Liver (tissue), 9 donors: Measurements from ENCODE around the gene RNF5. TPM values are rescaled to one million over a fixed set of nuclear protein-coding genes. Genes with fewer than 3 reads are reported as not detected.

Experiments used
- DNase-seq: peaks from one replicate; pipeline ENCODE4 v3.0.0-alpha.2; 2017; ENCODE audit warnings: low spot score
- H3K27ac ChIP-seq, 2 donors: one replicate each; pipeline ENCODE4 v1.7.0; 2013; ENCODE audit warnings: inconsistent platforms in 2 of 2, low read length in 2 of 2, control low read depth in 1 of 2, low read depth in 1 of 2, mild to moderate bottlenecking in 1 of 2
- H3K27me3 ChIP-seq, 4 donors: one replicate each; pipeline versions ENCODE4 v1.6.1 to v1.7.0; 2013; ENCODE audit warnings: low read length in 3 of 4, inconsistent platforms in 1 of 4, mild to moderate bottlenecking in 1 of 4, moderate library complexity in 1 of 4; ENCODE audit not compliant: control insufficient read depth in 4 of 4, insufficient read depth in 4 of 4
- H3K36me3 ChIP-seq, 4 donors: one replicate each; pipeline versions ENCODE4 v1.6.1 to v1.7.0; 2013; ENCODE audit warnings: low read length in 3 of 4, mild to moderate bottlenecking in 3 of 4, low read depth in 1 of 4, moderate library complexity in 1 of 4; ENCODE audit not compliant: control insufficient read depth in 4 of 4, insufficient read depth in 3 of 4
- H3K4me1 ChIP-seq, 4 donors: one replicate each; pipeline versions ENCODE4 v1.6.1 to v1.7.0; 2013; ENCODE audit warnings: low read length in 3 of 4, mild to moderate bottlenecking in 3 of 4, moderate library complexity in 1 of 4; ENCODE audit not compliant: control insufficient read depth in 4 of 4, insufficient read depth in 4 of 4
- H3K4me3 ChIP-seq, 3 donors: one replicate each; pipeline versions ENCODE4 v1.6.1 to v1.7.0; 2013; ENCODE audit warnings: low read length in 3 of 3, control low read depth in 1 of 3, low read depth in 1 of 3, mild to moderate bottlenecking in 1 of 3
- H3K9ac ChIP-seq, 2 donors: one replicate each; pipeline ENCODE4 v1.7.0; 2013; ENCODE audit warnings: low read length in 2 of 2, mild to moderate bottlenecking in 2 of 2, moderate library complexity in 2 of 2, control low read depth in 1 of 2, low read depth in 1 of 2
- H3K9me3 ChIP-seq, 4 donors: one replicate each; pipeline versions ENCODE4 v1.6.1 to v1.7.0; 2013; ENCODE audit warnings: low read length in 3 of 4; ENCODE audit not compliant: control insufficient read depth in 4 of 4
- ATF3 ChIP-seq: IDR thresholded peaks from 2 replicates; pipeline ENCODE4 v1.6.1; 2016; ENCODE audit warnings: antibody characterized with exemption
- CTCF ChIP-seq: fragments of 150-350 bp; IDR thresholded peaks from 2 replicates; pipeline ENCODE4 v1.5.1; 2017; ENCODE audit warnings: improper control_type of control experiment, low read depth, low read length; ENCODE audit not compliant: missing input control
- EGR1 ChIP-seq, 2 donors: IDR thresholded peaks; 2 replicates each; pipeline ENCODE4 v1.6.1; 2016 to 2018; ENCODE audit warnings: antibody characterized with exemption in 2 of 2, low read depth in 2 of 2
- FOXA1 ChIP-seq: IDR thresholded peaks from 2 replicates; pipeline ENCODE4 v1.6.1; 2016; ENCODE audit warnings: antibody characterized with exemption
- FOXA2 ChIP-seq: IDR thresholded peaks from 2 replicates; pipeline ENCODE4 v1.6.1; 2016; ENCODE audit warnings: antibody characterized with exemption
- GABPA ChIP-seq, 2 donors: IDR thresholded peaks in 1 of 2; conservative IDR thresholded peaks in 1 of 2; 2 replicates each; pipeline ENCODE4 v1.6.1; 2016; ENCODE audit warnings: antibody characterized with exemption in 2 of 2, mild to moderate bottlenecking in 1 of 2, moderate library complexity in 1 of 2
- HNF4A ChIP-seq, 2 donors: conservative IDR thresholded peaks; 2 replicates each; pipeline ENCODE4 v1.6.1; 2016; ENCODE audit warnings: antibody characterized with exemption in 2 of 2, mild to moderate bottlenecking in 2 of 2
- HNF4G ChIP-seq: IDR thresholded peaks from 2 replicates; pipeline ENCODE4 v1.6.1; 2016; ENCODE audit warnings: antibody characterized with exemption
- JUND ChIP-seq, 2 donors: IDR thresholded peaks; 2 replicates each; pipeline ENCODE4 v1.6.1; 2016; ENCODE audit warnings: antibody characterized with exemption in 2 of 2
- MAX ChIP-seq: IDR thresholded peaks from 2 replicates; pipeline ENCODE4 v1.6.1; 2016; ENCODE audit warnings: antibody characterized with exemption
- NR2F2 ChIP-seq: IDR thresholded peaks from 2 replicates; pipeline ENCODE4 v1.6.1; 2016; ENCODE audit warnings: antibody characterized with exemption
- RAD21 ChIP-seq, 2 donors: IDR thresholded peaks; 2 replicates each; pipeline ENCODE4 v1.6.1; 2016; ENCODE audit warnings: antibody characterized with exemption in 2 of 2, mild to moderate bottlenecking in 2 of 2
- REST ChIP-seq: IDR thresholded peaks from 2 replicates; pipeline ENCODE4 v1.6.1; 2016; ENCODE audit warnings: antibody characterized with exemption, mild to moderate bottlenecking
- RXRA ChIP-seq, 2 donors: IDR thresholded peaks; 2 replicates each; pipeline ENCODE4 v1.6.1; 2017 to 2018; ENCODE audit warnings: antibody characterized with exemption in 2 of 2, mild to moderate bottlenecking in 1 of 2
- SP1 ChIP-seq: IDR thresholded peaks from 2 replicates; pipeline ENCODE4 v1.6.1; 2018; ENCODE audit warnings: antibody characterized with exemption, mild to moderate bottlenecking
- TAF1 ChIP-seq: conservative IDR thresholded peaks from 2 replicates; pipeline ENCODE4 v1.6.1; 2016; ENCODE audit warnings: antibody characterized with exemption, mild to moderate bottlenecking
- YY1 ChIP-seq: IDR thresholded peaks from 2 replicates; pipeline ENCODE4 v1.6.1; 2016; ENCODE audit warnings: antibody characterized with exemption, mild to moderate bottlenecking
- ZBTB33 ChIP-seq: IDR thresholded peaks from 2 replicates; pipeline ENCODE4 v1.6.1; 2016; ENCODE audit warnings: antibody characterized with exemption
- WGBS: extraction: QIAGEN DNeasy Blood & Tissue Kit; methylation state at CpG from one replicate; pipeline ENCODE4 v1.1.7; 2013; 5-methylcytosine and 5-hydroxymethylcytosine counted together
- polyA plus RNA-seq, 2 donors: library from polyadenylated mRNA; stranded (reverse) in 1 of 2; unstranded in 1 of 2; fragments of 200-250 nt in 1 of 2; fragments of >200 nt in 1 of 2; fragmentation: Nextera tagmentation in 1 of 2; extraction: Ambion mirVana in 1 of 2; gene quantifications; one replicate each; pipeline versions ENCODE4 v1.2.1 to v1.2.3, GENCODE V29; 2013 to 2015
- total RNA-seq, 2 donors: library from RNA; depleted of rRNA; stranded (reverse); fragments of >200 nt; gene quantifications; one replicate each; pipeline ENCODE4 v1.2.3, GENCODE V29; 2014
- donor health status: healthy.
- donor health status: healthy.
- donor health status: healthy.
- donor health status: healthy.
- donor health status: healthy.

Gene RNF5
- total and polyA plus RNA-seq, 4 donors = 51.5 to 85.9 (median 61.0) TPM

GRCh38 chr6:32132110-32132509, 46.1 kb upstream of the RNF5 start:
- DNase-seq = no peak
- H3K9me3 ChIP-seq = no peaks in the 10 kb centered on the region
- peaks cover 3 to 23% (median 20%) of the 10 kb centered on the region in 4 donors for H3K4me1 ChIP-seq
- H3K27ac ChIP-seq = no peak overlapping the region
- H3K9ac ChIP-seq = no peak overlapping the region
- H3K27me3 ChIP-seq = no peaks in the 10 kb centered on the region
- H3K4me3 ChIP-seq = no peak overlapping the region
- no peak for TF ChIP-seq REST
- no peak for TF ChIP-seq FOXA2
- no peak for TF ChIP-seq HNF4A (conservative IDR thresholded peaks at IDR 0.05)
- no peak for TF ChIP-seq NR2F2
- no peak for TF ChIP-seq RXRA (IDR thresholded peaks at IDR 0.05)
- no peak for TF ChIP-seq ATF3
- TF ChIP-seq TAF1 = no peak
- TF ChIP-seq RAD21 (IDR thresholded peaks at IDR 0.05) = no peak
- no peak for TF ChIP-seq FOXA1
- no peak for TF ChIP-seq GABPA (IDR thresholded peaks at IDR 0.05 in 1 of 2, conservative IDR thresholded peaks at IDR 0.05 in 1 of 2)
- no peak for TF ChIP-seq CTCF
- no peak for TF ChIP-seq ZBTB33
- no peak for TF ChIP-seq EGR1 (IDR thresholded peaks at IDR 0.05; ENCODE audit: low read depth in 2 of 2)
- TF ChIP-seq YY1 = no peak
- no peak for TF ChIP-seq JUND (IDR thresholded peaks at IDR 0.05)
- no peak for TF ChIP-seq SP1
- no peak for TF ChIP-seq HNF4G
- H3K36me3 ChIP-seq = no peaks in the 10 kb centered on the region

GRCh38 chr6:32133786-32134185, 44.4 kb upstream of the RNF5 start:
- Histone ChIP-seq H3K27me3 (no peaks in the 10 kb centered on the region), H3K36me3 (no peaks in the 10 kb centered on the region), H3K9ac (no peak overlapping the region), H3K27ac (no peak overlapping the region), H3K4me1 (peaks cover 3 to 13% (median 10%) of the 10 kb centered on the region in 4 donors), H3K9me3 (no peaks in the 10 kb centered on the region), H3K4me3 (no peak overlapping the region)
- 85% methylated on average over 4 of the region's 4 CpGs for WGBS
- DNase-seq = no peak
- TF ChIP-seq TAF1 (no peak), GABPA (IDR thresholded peaks at IDR 0.05 in 1 of 2, conservative IDR thresholded peaks at IDR 0.05 in 1 of 2) (no peak), CTCF (no peak), MAX (no peak), HNF4A (conservative IDR thresholded peaks at IDR 0.05) (no peak), YY1 (no peak), FOXA2 (no peak), ATF3 (no peak), JUND (IDR thresholded peaks at IDR 0.05) (no peak), RXRA (IDR thresholded peaks at IDR 0.05) (no peak), SP1 (no peak), NR2F2 (no peak), RAD21 (IDR thresholded peaks at IDR 0.05) (no peak), EGR1 (IDR thresholded peaks at IDR 0.05; ENCODE audit: low read depth in 2 of 2) (no peak), FOXA1 (no peak)
